Prostate gland (tissue), 2 donors: ENCODE measurements around the gene IGF2BP2. TPM values are rescaled to one million over a fixed set of nuclear protein-coding genes. Genes with fewer than 3 reads are reported as not detected.

Experiments used
- DNase-seq: peaks from one replicate; pipeline ENCODE4 v3.0.0-alpha.2; 2019; ENCODE audit warnings: low spot score
- H3K27ac ChIP-seq, 2 donors: fragments of 200-600 bp; sonication (generic); 2 replicates each; pipeline ENCODE4 v1.5.1; 2017 to 2019
- H3K27me3 ChIP-seq: fragments of 200-600 bp; sonication (generic); replicated peaks from 2 replicates; pipeline ENCODE4 v1.5.1; 2019; ENCODE audit not compliant: insufficient read depth
- H3K36me3 ChIP-seq, 2 donors: fragments of 200-600 bp; sonication (generic); 1 replicate in 1 of 2; 2 replicates in 1 of 2; pipeline versions ENCODE4 v1.5.1 to v1.8.1; 2017 to 2019
- H3K4me1 ChIP-seq: fragments of 200-600 bp; sonication (generic); replicated peaks from 2 replicates; pipeline ENCODE4 v1.5.1; 2019
- H3K4me3 ChIP-seq, 2 donors: fragments of 200-600 bp; sonication (generic); 2 replicates each; pipeline ENCODE4 v1.5.1; 2017 to 2019
- H3K9me3 ChIP-seq: fragments of 200-600 bp; sonication (generic); 2 replicates; pipeline ENCODE4 v1.5.1; 2017
- POLR2A ChIP-seq: fragments of 450-650 bp; IDR thresholded peaks from one replicate; pipeline ENCODE4 v1.6.1; 2016; ENCODE audit warnings: antibody characterized with exemption, mild to moderate bottlenecking
- POLR2AphosphoS5 ChIP-seq: sonication (generic); formaldehyde crosslinking; IDR thresholded peaks from one replicate; pipeline ENCODE4 v1.6.1; 2017; ENCODE audit warnings: antibody characterized with exemption
- WGBS: methylation state at CpG from one replicate; pipeline ENCODE4 v1.1.5; 2018; 5-methylcytosine and 5-hydroxymethylcytosine counted together
- intact Hi-C: fragments of 100-400 bp; cut with DNase I; formaldehyde crosslinking; loops from one replicate; pipeline ENCODE4 v1.14.2; 2022
- total RNA-seq, 2 donors: library from RNA; depleted of rRNA; stranded (reverse); fragments of >200 nt; gene quantifications; one replicate each; pipeline ENCODE4 v1.1.0, GENCODE V29; 2016
- TF ChIP-seq, protein P1 (sequence below), 4 experiments: fragments of 200-600 bp in 2 of 4; fragments of 450-650 bp in 2 of 4; sonication (generic) in 2 of 4; IDR thresholded peaks; 1 replicate in 3 of 4; 2 replicates in 1 of 4; pipeline ENCODE4 v1.5.1; 2016 to 2019; ENCODE audit warnings: antibody characterized with exemption in 4 of 4, mild to moderate bottlenecking in 2 of 4, moderate library complexity in 2 of 4

IGF2BP2 gene
- total RNA-seq, 2 donors from 2014 or later = 1.2 to 8.8 TPM

GRCh38 chr3:185746470-185746869 lies 78.4 kb downstream of the IGF2BP2 start:
- intact Hi-C loops = no loop called here
- no peak for DNase-seq
- Histone ChIP-seq H3K27ac (no peak overlapping the region), H3K9me3 (no peaks in the 10 kb centered on the region), H3K27me3 (no peaks in the 10 kb centered on the region), H3K4me3 (no peak overlapping the region), H3K4me1 (no peaks in the 10 kb centered on the region), H3K36me3 (no peaks in the 10 kb centered on the region)
- TF ChIP-seq, protein P1, sequence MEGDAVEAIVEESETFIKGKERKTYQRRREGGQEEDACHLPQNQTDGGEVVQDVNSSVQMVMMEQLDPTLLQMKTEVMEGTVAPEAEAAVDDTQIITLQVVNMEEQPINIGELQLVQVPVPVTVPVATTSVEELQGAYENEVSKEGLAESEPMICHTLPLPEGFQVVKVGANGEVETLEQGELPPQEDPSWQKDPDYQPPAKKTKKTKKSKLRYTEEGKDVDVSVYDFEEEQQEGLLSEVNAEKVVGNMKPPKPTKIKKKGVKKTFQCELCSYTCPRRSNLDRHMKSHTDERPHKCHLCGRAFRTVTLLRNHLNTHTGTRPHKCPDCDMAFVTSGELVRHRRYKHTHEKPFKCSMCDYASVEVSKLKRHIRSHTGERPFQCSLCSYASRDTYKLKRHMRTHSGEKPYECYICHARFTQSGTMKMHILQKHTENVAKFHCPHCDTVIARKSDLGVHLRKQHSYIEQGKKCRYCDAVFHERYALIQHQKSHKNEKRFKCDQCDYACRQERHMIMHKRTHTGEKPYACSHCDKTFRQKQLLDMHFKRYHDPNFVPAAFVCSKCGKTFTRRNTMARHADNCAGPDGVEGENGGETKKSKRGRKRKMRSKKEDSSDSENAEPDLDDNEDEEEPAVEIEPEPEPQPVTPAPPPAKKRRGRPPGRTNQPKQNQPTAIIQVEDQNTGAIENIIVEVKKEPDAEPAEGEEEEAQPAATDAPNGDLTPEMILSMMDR (IDR thresholded peaks at IDR 0.05) = no peak
- no peak for TF ChIP-seq POLR2A
- TF ChIP-seq POLR2AphosphoS5 = no peak
- 58% methylated on average over 5 of the region's 5 CpGs for WGBS

GRCh38 chr3:185744997-185745843 lies 79.6 kb downstream of the IGF2BP2 start:
- WGBS = 33% methylated on average over 12 of the region's 12 CpGs
- intact Hi-C loops = no loop called here
- no peaks in the 10 kb centered on the region for H3K27me3 ChIP-seq
- H3K27ac ChIP-seq = no peak overlapping the region
- no peaks in the 10 kb centered on the region for H3K36me3 ChIP-seq
- no peaks in the 10 kb centered on the region for H3K9me3 ChIP-seq
- H3K4me3 ChIP-seq = no peak overlapping the region
- TF ChIP-seq POLR2A = no peak
- TF ChIP-seq, protein P1 (IDR thresholded peaks at IDR 0.05) = no peak
- no peak for TF ChIP-seq POLR2AphosphoS5
- DNase-seq = no peak
- H3K4me1 ChIP-seq = no peaks in the 10 kb centered on the region

- no peak for TF ChIP-seq POLR2A
- TF ChIP-seq POLR2AphosphoS5 = no peak
- TF ChIP-seq, protein P1 (IDR thresholded peaks at IDR 0.05) = no peak
- intact Hi-C loops = no loop called here
- 98% methylated on average over 2 of the region's 2 CpGs for WGBS
These were observed 83.3 kb downstream of the IGF2BP2 start for GRCh38 chr3:185741586-185741985.

DNA sequence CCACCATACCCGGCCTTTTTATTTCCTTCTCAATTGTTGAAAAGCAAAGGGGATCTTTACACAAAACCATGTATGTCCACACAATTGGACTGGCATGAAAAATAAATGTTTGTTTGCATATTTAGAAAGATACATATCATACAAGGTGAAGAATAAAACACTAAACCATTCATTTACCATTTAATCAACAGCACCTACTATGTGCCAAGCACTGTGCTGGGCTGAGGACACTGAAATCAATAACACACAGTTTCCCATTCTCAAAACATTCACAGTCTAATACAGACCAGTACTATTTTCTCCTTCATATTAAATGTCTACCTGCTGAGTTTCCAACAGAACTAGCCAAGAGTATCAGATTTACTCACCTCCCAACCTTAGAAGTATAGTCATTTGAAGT lies 84.7 kb downstream of the IGF2BP2 start:
- no peak for DNase-seq
- TF ChIP-seq POLR2A = no peak
- TF ChIP-seq, protein P1 (IDR thresholded peaks at IDR 0.05) = no peak
- TF ChIP-seq POLR2AphosphoS5 = no peak
- no peaks in the 10 kb centered on the region for H3K4me1 ChIP-seq
- no peak overlapping the region for H3K27ac ChIP-seq
- H3K27me3 ChIP-seq = no peaks in the 10 kb centered on the region
- 83% methylated on average over 1 of the region's 1 CpG for WGBS
- H3K4me3 ChIP-seq = no peak overlapping the region
- intact Hi-C loops = no loop called here
- H3K9me3 ChIP-seq = no peaks in the 10 kb centered on the region
- no peaks in the 10 kb centered on the region for H3K36me3 ChIP-seq

More at GRCh38 chr3:185741586-185741985, 83.3 kb downstream of the IGF2BP2 start:
- Histone ChIP-seq H3K27me3 (no peaks in the 10 kb centered on the region), H3K4me1 (no peaks in the 10 kb centered on the region), H3K9me3 (no peaks in the 10 kb centered on the region), H3K4me3 (no peak overlapping the region), H3K36me3 (no peaks in the 10 kb centered on the region), H3K27ac (no peak overlapping the region)
- no peak for DNase-seq

- intact Hi-C loops = no loop called here
- 58% methylated on average over 5 of the region's 5 CpGs for WGBS
- TF ChIP-seq POLR2A (no peak), POLR2AphosphoS5 (no peak)
- TF ChIP-seq, protein P1 (IDR thresholded peaks at IDR 0.05) = no peak
- Histone ChIP-seq H3K4me3 (no peak overlapping the region), H3K27me3 (no peaks in the 10 kb centered on the region), H3K27ac (no peak overlapping the region), H3K4me1 (no peaks in the 10 kb centered on the region), H3K9me3 (no peaks in the 10 kb centered on the region), H3K36me3 (no peaks in the 10 kb centered on the region)
- no peak for DNase-seq
These were observed 85.6 kb downstream of the IGF2BP2 start for GRCh38 chr3:185739264-185739701.
